SK-N-SH (cell line): ENCODE measurements around the gene PPP1R36. TPM values are rescaled to one million over a fixed set of nuclear protein-coding genes. Genes with fewer than 3 reads are reported as not detected.
A peak's percentile ranks its signal among the peaks of the same experiment; 100 is the strongest.

Source experiments
- CTCF ChIA-PET: fragments of 300-600, 350-600 bp; formaldehyde crosslinking; extraction: SDS; loops from one replicate; lab custom pipeline; 2021; lab: Yijun Ruan, JAX
- POLR2A ChIA-PET: fragments of 350-600 bp; sonication (Branson Sonifier 250); formaldehyde crosslinking; extraction: SDS; loops from one replicate; lab custom pipeline; 2020; ENCODE audit warnings: antibody characterized with exemption, inconsistent platforms; lab: Yijun Ruan, JAX
- DNase-seq: peaks from one replicate; pipeline ENCODE4 v3.0.0; 2012
- H2AFZ ChIP-seq: fragments of 200-600 bp; sonication (generic); 2 replicates; pipeline ENCODE4 v1.8.1; 2016; ENCODE audit warnings: antibody characterized with exemption, mild to moderate bottlenecking, low read depth
- H3F3A ChIP-seq: fragments of 200-600 bp; sonication (generic); replicated peaks from 2 replicates; pipeline ENCODE3; 2016; ENCODE audit warnings: antibody characterized with exemption, mild to moderate bottlenecking; ENCODE audit not compliant: insufficient read depth
- H3K27ac ChIP-seq, 2 experiments: fragments of 200-500 bp in 1 of 2; fragments of 200-600 bp in 1 of 2; sonication (Bioruptor generic) in 1 of 2; sonication (generic), shearing (Covaris generic) in 1 of 2; 2 replicates each; pipeline versions ENCODE4 v1.5.1 to v1.6.1; 2014 to 2016; ENCODE audit warnings: low read depth in 2 of 2, inconsistent platforms in 1 of 2, low read length in 1 of 2, mild to moderate bottlenecking in 1 of 2, mixed read lengths in 1 of 2
- H3K27me3 ChIP-seq: fragments of 200-600 bp; sonication (generic), shearing (Covaris generic); 2 replicates; pipeline ENCODE4 v1.6.1; 2016; ENCODE audit warnings: mixed run types; ENCODE audit not compliant: insufficient read depth
- H3K36me3 ChIP-seq, 2 experiments: fragments of 200-500 bp in 1 of 2; fragments of 200-600 bp in 1 of 2; sonication (Bioruptor generic) in 1 of 2; sonication (generic) in 1 of 2; replicated peaks in 1 of 2; 2 replicates each; pipeline versions ENCODE3 to v1.5.1; 2014 to 2016; ENCODE audit warnings: low read length in 1 of 2, mild to moderate bottlenecking in 1 of 2; ENCODE audit not compliant: insufficient read depth in 2 of 2, control insufficient read depth in 1 of 2
- H3K4me1 ChIP-seq, 2 experiments: fragments of 200-500 bp in 1 of 2; fragments of 200-600 bp in 1 of 2; sonication (Bioruptor generic) in 1 of 2; sonication (generic), shearing (Covaris generic) in 1 of 2; 2 replicates each; pipeline versions ENCODE4 v1.5.1 to v1.6.1; 2014 to 2016; ENCODE audit warnings: low read depth in 1 of 2, low read length in 1 of 2, mixed run types in 1 of 2; ENCODE audit not compliant: insufficient read depth in 2 of 2, control insufficient read depth in 1 of 2
- H3K4me2 ChIP-seq: fragments of 200-600 bp; sonication (generic), shearing (Covaris generic); 2 replicates; pipeline ENCODE4 v1.6.1; 2017; ENCODE audit warnings: mixed run types
- H3K4me3 ChIP-seq, 2 experiments: fragments of 200-500 bp in 1 of 2; fragments of 200-600 bp in 1 of 2; sonication (Bioruptor generic) in 1 of 2; sonication (generic), shearing (Covaris generic) in 1 of 2; 2 replicates each; pipeline versions ENCODE4 v1.5.1 to v1.8.1; 2014 to 2016; ENCODE audit warnings: low read depth in 2 of 2, inconsistent platforms in 1 of 2, low read length in 1 of 2, mild to moderate bottlenecking in 1 of 2, mixed read lengths in 1 of 2, moderate library complexity in 1 of 2
- H3K79me2 ChIP-seq: fragments of 200-600 bp; sonication (generic); 2 replicates; pipeline ENCODE4 v1.8.1; 2017; ENCODE audit warnings: mild to moderate bottlenecking; ENCODE audit not compliant: insufficient read depth
- H3K9ac ChIP-seq: fragments of 200-600 bp; sonication (generic); 2 replicates; pipeline ENCODE4 v1.6.1; 2017; ENCODE audit warnings: mixed run types
- H3K9me2 ChIP-seq: fragments of 200-600 bp; sonication (generic); 2 replicates; pipeline ENCODE4 v1.6.1; 2017; ENCODE audit warnings: mixed run types
- H3K9me3 ChIP-seq: fragments of 200-600 bp; sonication (generic); 2 replicates; pipeline ENCODE4 v1.6.1; 2017; ENCODE audit warnings: mixed run types, mild to moderate bottlenecking, moderate library complexity
- H4K20me1 ChIP-seq: fragments of 200-600 bp; sonication (generic); 2 replicates; pipeline ENCODE4 v1.6.1; 2017; ENCODE audit warnings: mild to moderate bottlenecking, mixed run types; ENCODE audit not compliant: insufficient read depth
- CHD2 ChIP-seq: fragments of 150-350 bp; IDR thresholded peaks from 2 replicates; pipeline ENCODE4 v1.6.1; 2018; ENCODE audit warnings: low read length; ENCODE audit not compliant: partially characterized antibody
- ELF1 ChIP-seq: IDR thresholded peaks from 2 replicates; pipeline ENCODE4 v1.4.0; 2012
- EP300 ChIP-seq, 2 experiments: IDR thresholded peaks; 2 replicates each; pipeline versions ENCODE4 v1.4.0 to v1.6.1; 2012; ENCODE audit warnings: borderline replicate concordance in 1 of 2, low read depth in 1 of 2, low read length in 1 of 2
- FOSL2 ChIP-seq: IDR thresholded peaks from 2 replicates; pipeline ENCODE4 v1.4.0; 2012; ENCODE audit warnings: low read depth, mild to moderate bottlenecking, moderate library complexity, borderline replicate concordance
- GABPA ChIP-seq: IDR thresholded peaks from 2 replicates; pipeline ENCODE4 v1.4.0; 2012; ENCODE audit warnings: low read depth, mild to moderate bottlenecking
- JUND ChIP-seq: IDR thresholded peaks from 2 replicates; pipeline ENCODE4 v1.4.0; 2012
- MEF2A ChIP-seq: IDR thresholded peaks from 2 replicates; pipeline ENCODE4 v1.4.0; 2012; ENCODE audit warnings: low read depth, borderline replicate concordance
- MXI1 ChIP-seq: IDR thresholded peaks from 2 replicates; pipeline ENCODE4 v1.6.1; 2012; ENCODE audit warnings: mild to moderate bottlenecking, low read depth, low read length, improper control_type of control experiment
- NRF1 ChIP-seq: IDR thresholded peaks from 2 replicates; pipeline ENCODE4 v1.6.1; 2012; ENCODE audit warnings: low read depth, mild to moderate bottlenecking, low read length
- RAD21 ChIP-seq: IDR thresholded peaks from 2 replicates; pipeline ENCODE4 v1.6.1; 2012; ENCODE audit warnings: mild to moderate bottlenecking, low read length
- RCOR1 ChIP-seq: fragments of 150-350 bp; IDR thresholded peaks from 2 replicates; pipeline ENCODE4 v1.6.1; 2017; ENCODE audit warnings: antibody characterized with exemption, low read length
- RXRA ChIP-seq: IDR thresholded peaks from 2 replicates; pipeline ENCODE4 v1.4.0; 2012; ENCODE audit warnings: low read depth, mild to moderate bottlenecking, borderline replicate concordance
- YY1 ChIP-seq: IDR thresholded peaks from 2 replicates; pipeline ENCODE4 v1.4.0; 2012; ENCODE audit warnings: low read depth, mild to moderate bottlenecking
- WGBS: methylation state at CpG from one replicate; pipeline ENCODE4 v1.1.6; 2017; ENCODE audit warnings: low lambda C conversion rate; 5-methylcytosine and 5-hydroxymethylcytosine counted together
- polyA plus RNA-seq, 3 experiments: library from polyadenylated mRNA; depleted of rRNA; stranded (reverse); fragments of >200 nt; gene quantifications; 2 replicates each; pipeline ENCODE4 v1.2.3, GENCODE V29; 2012
- TF ChIP-seq, protein P1 (sequence below): IDR thresholded peaks from 2 replicates; pipeline ENCODE4 v1.4.0; 2012; ENCODE audit warnings: low read depth, borderline replicate concordance
- TF ChIP-seq, protein P2 (sequence below): fragments of 200-600 bp; sonication (generic); IDR thresholded peaks from 2 replicates; pipeline ENCODE4 v1.6.1; 2017; ENCODE audit warnings: antibody characterized with exemption, mild to moderate bottlenecking, moderate library complexity
- TF ChIP-seq, protein P3 (sequence below): fragments of 150-350 bp; IDR thresholded peaks from 2 replicates; pipeline ENCODE4 v1.6.1; 2016; ENCODE audit warnings: mild to moderate bottlenecking, low read depth, low read length
- TF ChIP-seq, protein P4 (sequence below): IDR thresholded peaks from 2 replicates; pipeline ENCODE4; 2012

Gene PPP1R36
- polyA plus RNA-seq, 1 of the 3 experiments (the other 2 are of a cell fraction), result 0.08 TPM

DNA sequence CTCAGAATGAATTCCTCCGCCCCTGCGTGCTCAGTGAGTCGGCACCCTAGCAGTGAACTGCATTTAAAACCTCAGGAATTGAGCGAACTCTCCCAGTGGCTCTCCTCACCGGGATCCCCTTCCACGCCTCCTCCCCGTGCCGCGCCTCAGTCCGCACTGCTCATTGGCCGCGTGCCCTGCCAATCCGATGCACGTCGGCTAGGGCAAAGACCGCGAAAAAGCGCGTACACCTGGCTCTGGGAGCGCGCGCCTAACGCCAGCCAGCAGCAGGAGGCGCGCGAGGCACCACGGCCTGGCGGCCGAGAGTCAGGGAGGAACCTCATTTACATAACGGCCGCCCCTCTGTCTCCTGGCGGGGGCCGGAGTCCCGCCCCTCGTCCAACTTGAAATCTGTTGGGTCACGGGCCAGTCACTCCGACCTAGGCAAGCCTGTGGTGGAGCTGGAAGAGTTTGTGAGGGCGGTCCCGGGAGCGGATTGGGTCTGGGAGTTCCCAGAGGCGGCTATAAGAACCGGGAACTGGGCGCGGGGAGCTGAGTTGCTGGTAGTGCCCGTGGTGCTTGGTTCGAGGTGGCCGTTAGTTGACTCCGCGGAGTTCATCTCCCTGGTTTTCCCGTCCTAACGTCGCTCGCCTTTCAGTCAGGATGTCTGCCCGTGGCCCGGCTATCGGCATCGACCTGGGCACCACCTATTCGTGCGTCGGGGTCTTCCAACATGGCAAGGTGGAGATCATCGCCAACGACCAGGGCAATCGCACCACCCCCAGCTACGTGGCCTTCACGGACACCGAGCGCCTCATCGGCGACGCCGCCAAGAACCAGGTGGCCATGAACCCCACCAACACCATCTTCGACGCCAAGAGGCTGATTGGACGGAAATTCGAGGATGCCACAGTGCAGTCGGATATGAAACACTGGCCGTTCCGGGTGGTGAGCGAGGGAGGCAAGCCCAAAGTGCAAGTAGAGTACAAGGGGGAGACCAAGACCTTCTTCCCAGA lies 9.3 kb upstream of the PPP1R36 start, which contains the start of gene HSPA2 (continued):
- no peak for TF ChIP-seq MEF2A
- TF ChIP-seq, protein P1, sequence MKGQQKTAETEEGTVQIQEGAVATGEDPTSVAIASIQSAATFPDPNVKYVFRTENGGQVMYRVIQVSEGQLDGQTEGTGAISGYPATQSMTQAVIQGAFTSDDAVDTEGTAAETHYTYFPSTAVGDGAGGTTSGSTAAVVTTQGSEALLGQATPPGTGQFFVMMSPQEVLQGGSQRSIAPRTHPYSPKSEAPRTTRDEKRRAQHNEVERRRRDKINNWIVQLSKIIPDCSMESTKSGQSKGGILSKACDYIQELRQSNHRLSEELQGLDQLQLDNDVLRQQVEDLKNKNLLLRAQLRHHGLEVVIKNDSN, result no peak
- TF ChIP-seq, protein P2, sequence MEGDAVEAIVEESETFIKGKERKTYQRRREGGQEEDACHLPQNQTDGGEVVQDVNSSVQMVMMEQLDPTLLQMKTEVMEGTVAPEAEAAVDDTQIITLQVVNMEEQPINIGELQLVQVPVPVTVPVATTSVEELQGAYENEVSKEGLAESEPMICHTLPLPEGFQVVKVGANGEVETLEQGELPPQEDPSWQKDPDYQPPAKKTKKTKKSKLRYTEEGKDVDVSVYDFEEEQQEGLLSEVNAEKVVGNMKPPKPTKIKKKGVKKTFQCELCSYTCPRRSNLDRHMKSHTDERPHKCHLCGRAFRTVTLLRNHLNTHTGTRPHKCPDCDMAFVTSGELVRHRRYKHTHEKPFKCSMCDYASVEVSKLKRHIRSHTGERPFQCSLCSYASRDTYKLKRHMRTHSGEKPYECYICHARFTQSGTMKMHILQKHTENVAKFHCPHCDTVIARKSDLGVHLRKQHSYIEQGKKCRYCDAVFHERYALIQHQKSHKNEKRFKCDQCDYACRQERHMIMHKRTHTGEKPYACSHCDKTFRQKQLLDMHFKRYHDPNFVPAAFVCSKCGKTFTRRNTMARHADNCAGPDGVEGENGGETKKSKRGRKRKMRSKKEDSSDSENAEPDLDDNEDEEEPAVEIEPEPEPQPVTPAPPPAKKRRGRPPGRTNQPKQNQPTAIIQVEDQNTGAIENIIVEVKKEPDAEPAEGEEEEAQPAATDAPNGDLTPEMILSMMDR, result peak; percentile 73
- no peak for TF ChIP-seq EP300 (IDR thresholded peaks at IDR 0.05; ENCODE audit: borderline replicate concordance in 1 of 2, low read depth in 1 of 2, low read length in 1 of 2)
- no peak for TF ChIP-seq RXRA
- TF ChIP-seq MXI1, result peak; percentile 79
- TF ChIP-seq RCOR1, result no peak; the same call in 1 of the 2 replicates
- TF ChIP-seq, protein P3, sequence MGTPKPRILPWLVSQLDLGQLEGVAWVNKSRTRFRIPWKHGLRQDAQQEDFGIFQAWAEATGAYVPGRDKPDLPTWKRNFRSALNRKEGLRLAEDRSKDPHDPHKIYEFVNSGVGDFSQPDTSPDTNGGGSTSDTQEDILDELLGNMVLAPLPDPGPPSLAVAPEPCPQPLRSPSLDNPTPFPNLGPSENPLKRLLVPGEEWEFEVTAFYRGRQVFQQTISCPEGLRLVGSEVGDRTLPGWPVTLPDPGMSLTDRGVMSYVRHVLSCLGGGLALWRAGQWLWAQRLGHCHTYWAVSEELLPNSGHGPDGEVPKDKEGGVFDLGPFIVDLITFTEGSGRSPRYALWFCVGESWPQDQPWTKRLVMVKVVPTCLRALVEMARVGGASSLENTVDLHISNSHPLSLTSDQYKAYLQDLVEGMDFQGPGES, result peak; percentile 80

DNA sequence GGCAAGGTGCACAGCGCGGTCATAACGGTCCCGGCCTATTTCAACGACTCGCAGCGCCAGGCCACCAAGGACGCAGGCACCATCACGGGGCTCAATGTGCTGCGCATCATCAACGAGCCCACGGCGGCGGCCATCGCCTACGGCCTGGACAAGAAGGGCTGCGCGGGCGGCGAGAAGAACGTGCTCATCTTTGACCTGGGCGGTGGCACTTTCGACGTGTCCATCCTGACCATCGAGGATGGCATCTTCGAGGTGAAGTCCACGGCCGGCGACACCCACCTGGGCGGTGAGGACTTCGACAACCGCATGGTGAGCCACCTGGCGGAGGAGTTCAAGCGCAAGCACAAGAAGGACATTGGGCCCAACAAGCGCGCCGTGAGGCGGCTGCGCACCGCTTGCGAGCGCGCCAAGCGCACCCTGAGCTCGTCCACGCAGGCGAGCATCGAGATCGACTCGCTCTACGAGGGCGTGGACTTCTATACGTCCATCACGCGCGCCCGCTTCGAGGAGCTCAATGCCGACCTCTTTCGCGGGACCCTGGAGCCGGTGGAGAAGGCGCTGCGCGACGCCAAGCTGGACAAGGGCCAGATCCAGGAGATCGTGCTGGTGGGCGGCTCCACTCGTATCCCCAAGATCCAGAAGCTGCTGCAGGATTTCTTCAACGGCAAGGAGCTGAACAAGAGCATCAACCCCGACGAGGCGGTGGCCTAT lies 8.3 kb upstream of the PPP1R36 start:
- H3K9me2 ChIP-seq, result no peaks in the 10 kb centered on the region
- no peak for DNase-seq
- no peak for TF ChIP-seq JUND
- TF ChIP-seq YY1, result no peak
- TF ChIP-seq, protein P2, result no peak
- no peak for TF ChIP-seq GABPA
- TF ChIP-seq, protein P4, sequence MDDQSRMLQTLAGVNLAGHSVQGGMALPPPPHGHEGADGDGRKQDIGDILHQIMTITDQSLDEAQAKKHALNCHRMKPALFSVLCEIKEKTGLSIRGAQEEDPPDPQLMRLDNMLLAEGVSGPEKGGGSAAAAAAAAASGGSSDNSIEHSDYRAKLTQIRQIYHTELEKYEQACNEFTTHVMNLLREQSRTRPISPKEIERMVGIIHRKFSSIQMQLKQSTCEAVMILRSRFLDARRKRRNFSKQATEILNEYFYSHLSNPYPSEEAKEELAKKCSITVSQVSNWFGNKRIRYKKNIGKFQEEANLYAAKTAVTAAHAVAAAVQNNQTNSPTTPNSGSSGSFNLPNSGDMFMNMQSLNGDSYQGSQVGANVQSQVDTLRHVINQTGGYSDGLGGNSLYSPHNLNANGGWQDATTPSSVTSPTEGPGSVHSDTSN, result no peak
- TF ChIP-seq CHD2, result no peak
- no peak for TF ChIP-seq NRF1
- no peak for TF ChIP-seq RAD21
- no peak for TF ChIP-seq FOSL2
- no peak for TF ChIP-seq ELF1
- TF ChIP-seq, all 33 proteins: peak for 0
- H3K4me2 ChIP-seq, result no peak overlapping the region
- no peaks in the 10 kb centered on the region for H3K27me3 ChIP-seq
- peaks cover 0 to 5% of the 10 kb centered on the region in 2 experiments; a peak in 2 of 4 replicates for H3K4me1 ChIP-seq
- ChIA-PET CTCF (interaction anchor here (0.9 kb wide), 1 partner anchor 209 kb away, joined by 3 read pairs; no protein-coding TSS in a partner anchor), POLR2A (no interaction called here)
- whole genome bisulfite sequencing, result 98% methylated on average over 35 of the region's 73 CpGs
- H3F3A ChIP-seq, result peaks cover 15% of the 10 kb centered on the region
- no peak overlapping the region for H2AFZ ChIP-seq
- no peak overlapping the region for H3K27ac ChIP-seq
- no peaks in the 10 kb centered on the region for H4K20me1 ChIP-seq
- H3K9ac ChIP-seq, result no peak overlapping the region
- H3K4me3 ChIP-seq, result peak overlapping the region in 1 of 2 experiments; percentile 61; a peak in 1 of 4 replicates
- H3K79me2 ChIP-seq, result no peaks in the 10 kb centered on the region
- H3K36me3 ChIP-seq, result no peaks in the 10 kb centered on the region
- no peaks in the 10 kb centered on the region for H3K9me3 ChIP-seq
